Natural killer cell (primary cell): ENCODE measurements around the gene GASK1B. TPM values are rescaled to one million over a fixed set of nuclear protein-coding genes. Genes with fewer than 3 reads are reported as not detected.

Source experiments
- ATAC-seq, 3 donors: fragments of 150-1000 bp in 2 of 3; fragments of 200-7000 bp in 1 of 3; cut with Tn5 transposase; 1 replicate in 1 of 3; 2 replicates in 2 of 3; pipeline ENCODE4 v1.10.0; 2021; ENCODE audit warnings: mild to moderate bottlenecking in 2 of 3, moderate library complexity in 2 of 3
- DNase-seq, 2 donors: peaks; one replicate each; pipeline versions ENCODE4 v3.0.0 to v3.0.0-alpha.2; 2013 to 2021; ENCODE audit warnings: mixed read lengths in 1 of 2
- H3K27ac ChIP-seq: one replicate; pipeline ENCODE4 v1.5.1; 2013; ENCODE audit warnings: mild to moderate bottlenecking, low read length
- H3K27me3 ChIP-seq: one replicate; pipeline ENCODE4 v1.6.1; 2013; ENCODE audit warnings: low read length; ENCODE audit not compliant: control insufficient read depth, insufficient read depth
- H3K36me3 ChIP-seq: one replicate; pipeline ENCODE4 v1.6.1; 2013; ENCODE audit warnings: low read length; ENCODE audit not compliant: control insufficient read depth, insufficient read depth
- H3K4me1 ChIP-seq: one replicate; pipeline ENCODE4 v1.6.1; 2013; ENCODE audit warnings: low read length; ENCODE audit not compliant: control insufficient read depth, insufficient read depth
- H3K4me3 ChIP-seq: one replicate; pipeline ENCODE4 v1.5.1; 2013; ENCODE audit warnings: low read length
- H3K9me3 ChIP-seq: one replicate; pipeline ENCODE4 v1.6.1; 2013; ENCODE audit warnings: low read length; ENCODE audit not compliant: control insufficient read depth, insufficient read depth
- H3K27ac Mint-ChIP-seq, 2 donors: one replicate each; pipeline ENCODE4 v1.8.0; 2022; ENCODE audit warnings: mild to moderate bottlenecking in 2 of 2, mixed read lengths in 2 of 2, moderate library complexity in 1 of 2
- H3K27me3 Mint-ChIP-seq, 2 donors: one replicate each; pipeline ENCODE4 v1.8.0; 2022; ENCODE audit warnings: low read depth in 2 of 2, mixed read lengths in 2 of 2
- H3K36me3 Mint-ChIP-seq: one replicate; pipeline ENCODE4 v1.8.0; 2022; ENCODE audit warnings: mixed read lengths
- H3K4me1 Mint-ChIP-seq, 2 donors: one replicate each; pipeline ENCODE4 v1.8.0; 2022; ENCODE audit warnings: mixed read lengths in 2 of 2
- H3K4me3 Mint-ChIP-seq: one replicate; pipeline ENCODE4 v1.8.0; 2022; ENCODE audit warnings: mild to moderate bottlenecking, moderate library complexity, mixed read lengths
- H3K9me3 Mint-ChIP-seq, 2 donors: one replicate each; pipeline ENCODE4 v1.8.0; 2022; ENCODE audit warnings: mixed read lengths in 2 of 2
- CTCF ChIP-seq: fragments of 200-600 bp; IDR thresholded peaks from one replicate; pipeline ENCODE4 v1.8.0; 2022; ENCODE audit warnings: antibody characterized with exemption
- WGBS: methylation state at CpG from one replicate; pipeline ENCODE4 v1.1.7; 2013; ENCODE audit warnings: missing lambda C conversion rate; ENCODE audit not compliant: insufficient coverage; 5-methylcytosine and 5-hydroxymethylcytosine counted together
- intact Hi-C: fragments of 100-400 bp; cut with micrococcal nuclease; formaldehyde crosslinking; loops from one replicate; pipeline ENCODE4 v1.14.2; 2022
- total RNA-seq, 4 donors: library from RNA; stranded (reverse); fragments of 120-200 nt in 1 of 4; gene quantifications; one replicate each; pipeline versions ENCODE4 v1.2.3 to v1.2.4, GENCODE V29; 2013 to 2022

GASK1B gene
- total RNA-seq, 3 donors from 2014 or later (not counting 1 experiment from before 2014, with no cell fraction given), result 0.31 to 2.0 (median 1.1) TPM

DNA sequence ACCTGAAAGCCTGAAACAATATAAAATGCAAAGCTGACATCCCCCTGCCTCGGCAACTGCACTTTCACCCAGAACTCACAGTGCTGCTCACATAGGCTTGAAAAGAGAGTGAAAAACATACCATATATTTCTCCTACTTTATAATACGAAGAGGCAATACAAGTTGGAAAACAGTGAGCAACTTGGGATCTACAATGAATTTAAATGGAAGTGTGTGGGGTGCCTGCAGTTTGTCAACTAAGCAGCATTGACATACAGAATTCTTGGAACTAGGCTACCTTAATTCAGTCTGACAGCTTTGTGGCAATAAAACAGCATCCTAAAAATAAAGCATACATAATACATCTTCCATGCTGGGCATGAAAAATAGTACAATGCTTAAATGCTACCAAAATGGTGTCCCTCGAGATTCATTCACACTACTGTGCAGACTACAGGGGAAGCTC, 8.0 kb downstream of the GASK1B start:
- Histone ChIP-seq H3K27me3 (no peaks in the 10 kb centered on the region), H3K36me3 (no peaks in the 10 kb centered on the region), H3K4me1 (no peaks in the 10 kb centered on the region), H3K9me3 (no peaks in the 10 kb centered on the region), H3K27ac (no peak overlapping the region), H3K4me3 (no peak overlapping the region)
- H3K27ac Mint-ChIP-seq, result no peak overlapping the region
- 79% methylated on average over 3 of the region's 3 CpGs for WGBS
- no peak overlapping the region for H3K4me3 Mint-ChIP-seq
- intact Hi-C loops, result no loop called here
- TF ChIP-seq CTCF, result no peak
- no peaks in the 10 kb centered on the region for H3K9me3 Mint-ChIP-seq
- ATAC-seq, result no peak
- peaks cover 0 to under 1% of the 10 kb centered on the region in 2 donors for H3K27me3 Mint-ChIP-seq
- no peaks in the 10 kb centered on the region for H3K4me1 Mint-ChIP-seq
- no peaks in the 10 kb centered on the region for H3K36me3 Mint-ChIP-seq
- no peak for DNase-seq

- Histone ChIP-seq H3K27me3 (no peaks in the 10 kb centered on the region), H3K4me3 (no peak overlapping the region), H3K9me3 (no peaks in the 10 kb centered on the region), H3K36me3 (no peaks in the 10 kb centered on the region), H3K4me1 (no peaks in the 10 kb centered on the region), H3K27ac (no peak overlapping the region)
- H3K4me3 Mint-ChIP-seq, result no peak overlapping the region
- no peaks in the 10 kb centered on the region for H3K4me1 Mint-ChIP-seq
- no peak for TF ChIP-seq CTCF
- 71% methylated on average over 9 of the region's 10 CpGs for WGBS
- DNase-seq (no peak), ATAC-seq (no peak)
- intact Hi-C loops, result no loop called here
- no peak overlapping the region for H3K27ac Mint-ChIP-seq
- no peaks in the 10 kb centered on the region for H3K9me3 Mint-ChIP-seq
- no peaks in the 10 kb centered on the region for H3K36me3 Mint-ChIP-seq
- H3K27me3 Mint-ChIP-seq, result no peaks in the 10 kb centered on the region
Measured at GRCh38 chr4:158163941-158164767, 8.7 kb downstream of the GASK1B start.

DNA sequence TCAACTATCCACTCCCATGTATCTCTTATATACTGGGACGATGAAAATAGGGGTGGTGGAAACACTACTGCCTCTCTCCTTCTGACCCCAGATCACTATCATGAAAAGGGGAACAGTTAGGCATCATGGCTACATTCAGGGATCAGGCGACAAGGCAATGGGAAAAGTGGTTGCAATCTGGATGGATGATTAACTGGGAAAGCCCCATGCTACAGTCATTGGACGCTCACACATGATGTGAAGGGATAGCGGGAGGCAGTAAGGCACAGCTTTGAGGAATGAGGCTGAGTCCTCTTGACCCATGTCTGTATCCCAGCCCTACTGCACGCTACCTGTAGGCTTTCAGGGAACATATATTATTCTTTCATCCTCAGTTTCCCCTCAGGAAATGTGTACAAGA, 10.2 kb downstream of the GASK1B start:
- Mint-ChIP-seq H3K36me3 (no peaks in the 10 kb centered on the region), H3K27me3 (no peaks in the 10 kb centered on the region), H3K4me3 (no peak overlapping the region), H3K27ac (no peak overlapping the region), H3K9me3 (no peaks in the 10 kb centered on the region), H3K4me1 (no peaks in the 10 kb centered on the region)
- no peaks in the 10 kb centered on the region for H3K4me1 ChIP-seq
- intact Hi-C loops, result no loop called here
- ATAC-seq (no peak), DNase-seq (no peak)
- 92% methylated on average over 4 of the region's 5 CpGs for WGBS
- no peak overlapping the region for H3K4me3 ChIP-seq
- H3K9me3 ChIP-seq, result no peaks in the 10 kb centered on the region
- TF ChIP-seq CTCF, result no peak
- H3K27ac ChIP-seq, result no peak overlapping the region
- H3K36me3 ChIP-seq, result no peaks in the 10 kb centered on the region
- H3K27me3 ChIP-seq, result no peaks in the 10 kb centered on the region
